SK-N-SH (cell line): ENCODE measurements around the gene SEC14L1. TPM values are rescaled to one million over a fixed set of nuclear protein-coding genes. Genes with fewer than 3 reads are reported as not detected.

Experiments
- CTCF ChIA-PET: fragments of 300-600, 350-600 bp; formaldehyde crosslinking; extraction: SDS; loops from one replicate; lab custom pipeline; 2021; lab: Yijun Ruan, JAX
- POLR2A ChIA-PET: fragments of 350-600 bp; sonication (Branson Sonifier 250); formaldehyde crosslinking; extraction: SDS; loops from one replicate; lab custom pipeline; 2020; ENCODE audit warnings: antibody characterized with exemption, inconsistent platforms; lab: Yijun Ruan, JAX
- DNase-seq: peaks from one replicate; pipeline ENCODE4 v3.0.0; 2012
- H2AFZ ChIP-seq: fragments of 200-600 bp; sonication (generic); 2 replicates; pipeline ENCODE4 v1.8.1; 2016; ENCODE audit warnings: antibody characterized with exemption, mild to moderate bottlenecking, low read depth
- H3F3A ChIP-seq: fragments of 200-600 bp; sonication (generic); replicated peaks from 2 replicates; pipeline ENCODE3; 2016; ENCODE audit warnings: antibody characterized with exemption, mild to moderate bottlenecking; ENCODE audit not compliant: insufficient read depth
- H3K27ac ChIP-seq, 2 experiments: fragments of 200-500 bp in 1 of 2; fragments of 200-600 bp in 1 of 2; sonication (Bioruptor generic) in 1 of 2; sonication (generic), shearing (Covaris generic) in 1 of 2; 2 replicates each; pipeline versions ENCODE4 v1.5.1 to v1.6.1; 2014 to 2016; ENCODE audit warnings: low read depth in 2 of 2, inconsistent platforms in 1 of 2, low read length in 1 of 2, mild to moderate bottlenecking in 1 of 2, mixed read lengths in 1 of 2
- H3K27me3 ChIP-seq: fragments of 200-600 bp; sonication (generic), shearing (Covaris generic); 2 replicates; pipeline ENCODE4 v1.6.1; 2016; ENCODE audit warnings: mixed run types; ENCODE audit not compliant: insufficient read depth
- H3K36me3 ChIP-seq, 2 experiments: fragments of 200-500 bp in 1 of 2; fragments of 200-600 bp in 1 of 2; sonication (Bioruptor generic) in 1 of 2; sonication (generic) in 1 of 2; replicated peaks in 1 of 2; 2 replicates each; pipeline versions ENCODE3 to v1.5.1; 2014 to 2016; ENCODE audit warnings: low read length in 1 of 2, mild to moderate bottlenecking in 1 of 2; ENCODE audit not compliant: insufficient read depth in 2 of 2, control insufficient read depth in 1 of 2
- H3K4me1 ChIP-seq, 2 experiments: fragments of 200-500 bp in 1 of 2; fragments of 200-600 bp in 1 of 2; sonication (Bioruptor generic) in 1 of 2; sonication (generic), shearing (Covaris generic) in 1 of 2; 2 replicates each; pipeline versions ENCODE4 v1.5.1 to v1.6.1; 2014 to 2016; ENCODE audit warnings: low read depth in 1 of 2, low read length in 1 of 2, mixed run types in 1 of 2; ENCODE audit not compliant: insufficient read depth in 2 of 2, control insufficient read depth in 1 of 2
- H3K4me2 ChIP-seq: fragments of 200-600 bp; sonication (generic), shearing (Covaris generic); 2 replicates; pipeline ENCODE4 v1.6.1; 2017; ENCODE audit warnings: mixed run types
- H3K4me3 ChIP-seq, 2 experiments: fragments of 200-500 bp in 1 of 2; fragments of 200-600 bp in 1 of 2; sonication (Bioruptor generic) in 1 of 2; sonication (generic), shearing (Covaris generic) in 1 of 2; 2 replicates each; pipeline versions ENCODE4 v1.5.1 to v1.8.1; 2014 to 2016; ENCODE audit warnings: low read depth in 2 of 2, inconsistent platforms in 1 of 2, low read length in 1 of 2, mild to moderate bottlenecking in 1 of 2, mixed read lengths in 1 of 2, moderate library complexity in 1 of 2
- H3K79me2 ChIP-seq: fragments of 200-600 bp; sonication (generic); 2 replicates; pipeline ENCODE4 v1.8.1; 2017; ENCODE audit warnings: mild to moderate bottlenecking; ENCODE audit not compliant: insufficient read depth
- H3K9ac ChIP-seq: fragments of 200-600 bp; sonication (generic); 2 replicates; pipeline ENCODE4 v1.6.1; 2017; ENCODE audit warnings: mixed run types
- H3K9me2 ChIP-seq: fragments of 200-600 bp; sonication (generic); 2 replicates; pipeline ENCODE4 v1.6.1; 2017; ENCODE audit warnings: mixed run types
- H3K9me3 ChIP-seq: fragments of 200-600 bp; sonication (generic); 2 replicates; pipeline ENCODE4 v1.6.1; 2017; ENCODE audit warnings: mixed run types, mild to moderate bottlenecking, moderate library complexity
- H4K20me1 ChIP-seq: fragments of 200-600 bp; sonication (generic); 2 replicates; pipeline ENCODE4 v1.6.1; 2017; ENCODE audit warnings: mild to moderate bottlenecking, mixed run types; ENCODE audit not compliant: insufficient read depth
- CHD2 ChIP-seq: fragments of 150-350 bp; IDR thresholded peaks from 2 replicates; pipeline ENCODE4 v1.6.1; 2018; ENCODE audit warnings: low read length; ENCODE audit not compliant: partially characterized antibody
- EP300 ChIP-seq, 2 experiments: IDR thresholded peaks; 2 replicates each; pipeline versions ENCODE4 v1.4.0 to v1.6.1; 2012; ENCODE audit warnings: borderline replicate concordance in 1 of 2, low read depth in 1 of 2, low read length in 1 of 2
- FOXM1 ChIP-seq: IDR thresholded peaks from 2 replicates; pipeline ENCODE4 v1.4.0; 2012; ENCODE audit warnings: low read depth, mild to moderate bottlenecking
- JUND ChIP-seq: IDR thresholded peaks from 2 replicates; pipeline ENCODE4 v1.4.0; 2012
- MAX ChIP-seq: IDR thresholded peaks from 2 replicates; pipeline ENCODE4 v1.4.0; 2012; ENCODE audit warnings: low read depth
- NFIC ChIP-seq: IDR thresholded peaks from 2 replicates; pipeline ENCODE4 v1.4.0; 2012; ENCODE audit warnings: borderline replicate concordance
- NRF1 ChIP-seq: IDR thresholded peaks from 2 replicates; pipeline ENCODE4 v1.6.1; 2012; ENCODE audit warnings: low read depth, mild to moderate bottlenecking, low read length
- RAD21 ChIP-seq: IDR thresholded peaks from 2 replicates; pipeline ENCODE4 v1.6.1; 2012; ENCODE audit warnings: mild to moderate bottlenecking, low read length
- SMC3 ChIP-seq: IDR thresholded peaks from 2 replicates; pipeline ENCODE4 v1.6.1; 2012; ENCODE audit warnings: low read depth, low read length, improper control_type of control experiment
- TCF12 ChIP-seq: IDR thresholded peaks from 2 replicates; pipeline ENCODE4 v1.4.0; 2012
- TEAD4 ChIP-seq: IDR thresholded peaks from 2 replicates; pipeline ENCODE4 v1.4.0; 2012; ENCODE audit warnings: mild to moderate bottlenecking, borderline replicate concordance; ENCODE audit not compliant: insufficient read depth
- USF1 ChIP-seq: IDR thresholded peaks from 2 replicates; pipeline ENCODE4 v1.4.0; 2012; ENCODE audit warnings: low read depth, borderline replicate concordance
- USF2 ChIP-seq: fragments of 150-350 bp; IDR thresholded peaks from 2 replicates; pipeline ENCODE4 v1.6.1; 2017; ENCODE audit warnings: antibody characterized with exemption, low read length, low read depth, borderline replicate concordance
- YY1 ChIP-seq: IDR thresholded peaks from 2 replicates; pipeline ENCODE4 v1.4.0; 2012; ENCODE audit warnings: low read depth, mild to moderate bottlenecking
- WGBS: methylation state at CpG from one replicate; pipeline ENCODE4 v1.1.6; 2017; ENCODE audit warnings: low lambda C conversion rate; 5-methylcytosine and 5-hydroxymethylcytosine counted together
- polyA plus RNA-seq, 3 experiments: library from polyadenylated mRNA; depleted of rRNA; stranded (reverse); fragments of >200 nt; gene quantifications; 2 replicates each; pipeline ENCODE4 v1.2.3, GENCODE V29; 2012

Gene SEC14L1
- polyA plus RNA-seq, 1 of the 3 experiments (the other 2 are of a cell fraction): 62.4 TPM

GRCh38 chr17:77173104-77173503 is 32.3 kb downstream of the SEC14L1 start (continued):
- no peak for TF ChIP-seq SMC3
- no peak for TF ChIP-seq EP300 (IDR thresholded peaks at IDR 0.05; ENCODE audit: borderline replicate concordance in 1 of 2, low read depth in 1 of 2, low read length in 1 of 2)
- no peak for TF ChIP-seq TCF12

- Histone ChIP-seq H3K79me2 (peaks cover 100% of the 10 kb centered on the region), H3K4me2 (no peak overlapping the region), H3K27ac (no peak overlapping the region), H3K27me3 (no peaks in the 10 kb centered on the region), H3F3A (peaks cover 12% of the 10 kb centered on the region), H3K4me1 (no peaks in the 10 kb centered on the region), H3K9me3 (peaks cover 19% of the 10 kb centered on the region; the same call in 1 of the 2 replicates), H4K20me1 (peaks cover 47% of the 10 kb centered on the region), H3K9ac (no peak overlapping the region), H3K36me3 (peaks cover 13 to 48% of the 10 kb centered on the region in 2 experiments), H3K9me2 (no peaks in the 10 kb centered on the region), H2AFZ (no peak overlapping the region), H3K4me3 (peak overlapping the region in 1 of 2 experiments; percentile 6; a peak in 1 of 4 replicates)
- ChIA-PET CTCF (no interaction called here), POLR2A (no interaction called here)
- WGBS: 98% methylated on average over 10 of the region's 10 CpGs
- TF ChIP-seq FOXM1 (no peak), CHD2 (no peak), USF1 (no peak), RAD21 (no peak), NFIC (no peak), YY1 (no peak), MAX (no peak), NRF1 (no peak), TEAD4 (no peak), USF2 (no peak), JUND (no peak)
- no peak for DNase-seq
Measured at GRCh38 chr17:77174928-77175661, 34.3 kb downstream of the SEC14L1 start.
